ENCODE measurements around the gene PRKX. TPM values are rescaled to one million over a fixed set of nuclear protein-coding genes. Genes with fewer than 3 reads are reported as not detected.

PRKX gene
- total RNA-seq, 1 donor from 2014 or later = 49.0 TPM

- TF ChIP-seq, protein P1, sequence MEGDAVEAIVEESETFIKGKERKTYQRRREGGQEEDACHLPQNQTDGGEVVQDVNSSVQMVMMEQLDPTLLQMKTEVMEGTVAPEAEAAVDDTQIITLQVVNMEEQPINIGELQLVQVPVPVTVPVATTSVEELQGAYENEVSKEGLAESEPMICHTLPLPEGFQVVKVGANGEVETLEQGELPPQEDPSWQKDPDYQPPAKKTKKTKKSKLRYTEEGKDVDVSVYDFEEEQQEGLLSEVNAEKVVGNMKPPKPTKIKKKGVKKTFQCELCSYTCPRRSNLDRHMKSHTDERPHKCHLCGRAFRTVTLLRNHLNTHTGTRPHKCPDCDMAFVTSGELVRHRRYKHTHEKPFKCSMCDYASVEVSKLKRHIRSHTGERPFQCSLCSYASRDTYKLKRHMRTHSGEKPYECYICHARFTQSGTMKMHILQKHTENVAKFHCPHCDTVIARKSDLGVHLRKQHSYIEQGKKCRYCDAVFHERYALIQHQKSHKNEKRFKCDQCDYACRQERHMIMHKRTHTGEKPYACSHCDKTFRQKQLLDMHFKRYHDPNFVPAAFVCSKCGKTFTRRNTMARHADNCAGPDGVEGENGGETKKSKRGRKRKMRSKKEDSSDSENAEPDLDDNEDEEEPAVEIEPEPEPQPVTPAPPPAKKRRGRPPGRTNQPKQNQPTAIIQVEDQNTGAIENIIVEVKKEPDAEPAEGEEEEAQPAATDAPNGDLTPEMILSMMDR (IDR thresholded peaks at IDR 0.05; ENCODE audit: insufficient read depth, low read length, severe bottlenecking) = no peak
- no peak for FAIRE-seq
- DNase-seq (ENCODE audit: low read depth) = no peak
Observed at GRCh38 chrX:3592184-3592583, 121.3 kb downstream of the PRKX start.

DNA sequence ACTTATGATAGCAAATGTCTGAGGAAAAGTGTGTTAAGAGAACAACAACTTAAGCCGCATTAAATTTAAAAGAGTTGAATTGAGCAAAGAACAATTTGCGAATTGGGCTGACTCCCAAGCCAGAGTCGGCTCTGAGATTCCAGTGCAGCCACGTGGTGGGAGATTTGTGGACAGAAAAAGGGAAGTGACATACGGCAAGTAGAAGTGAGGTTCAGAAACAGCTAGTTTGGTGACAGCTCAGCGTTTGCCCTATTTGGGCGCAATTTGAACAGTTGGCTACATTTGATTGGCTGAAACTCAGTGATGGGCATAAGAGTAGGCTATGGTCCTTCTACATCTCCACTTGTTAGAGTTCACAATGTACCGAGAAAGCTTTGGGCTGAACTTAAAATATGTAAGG, 124.0 kb downstream of the PRKX start:
- FAIRE-seq = no peak
- no peak for DNase-seq (ENCODE audit: low read depth)
- Histone ChIP-seq H3K4me3 (ENCODE audit: low read depth, low read length) (no peak overlapping the region), H3K27me3 (ENCODE audit: control insufficient read depth, insufficient read depth, low read length) (no peaks in the 10 kb centered on the region), H3K36me3 (ENCODE audit: control insufficient read depth, insufficient read depth, low read length) (no peaks in the 10 kb centered on the region)
- TF ChIP-seq, protein P1 (IDR thresholded peaks at IDR 0.05; ENCODE audit: insufficient read depth, low read length, severe bottlenecking) = no peak

More at GRCh38 chrX:3592184-3592583, 121.3 kb downstream of the PRKX start:
- Histone ChIP-seq H3K4me3 (ENCODE audit: low read depth, low read length) (no peak overlapping the region), H3K27me3 (ENCODE audit: control insufficient read depth, insufficient read depth, low read length) (no peaks in the 10 kb centered on the region), H3K36me3 (ENCODE audit: control insufficient read depth, insufficient read depth, low read length) (no peaks in the 10 kb centered on the region)

- Histone ChIP-seq H3K27me3 (ENCODE audit: control insufficient read depth, insufficient read depth, low read length) (no peaks in the 10 kb centered on the region), H3K36me3 (ENCODE audit: control insufficient read depth, insufficient read depth, low read length) (no peaks in the 10 kb centered on the region), H3K4me3 (ENCODE audit: low read depth, low read length) (no peak overlapping the region)
- TF ChIP-seq, protein P1 (IDR thresholded peaks at IDR 0.05; ENCODE audit: insufficient read depth, low read length, severe bottlenecking) = no peak
- no peak for DNase-seq (ENCODE audit: low read depth)
- FAIRE-seq = no peak
Observed at GRCh38 chrX:3585719-3586118, 127.7 kb downstream of the PRKX start.

DNA sequence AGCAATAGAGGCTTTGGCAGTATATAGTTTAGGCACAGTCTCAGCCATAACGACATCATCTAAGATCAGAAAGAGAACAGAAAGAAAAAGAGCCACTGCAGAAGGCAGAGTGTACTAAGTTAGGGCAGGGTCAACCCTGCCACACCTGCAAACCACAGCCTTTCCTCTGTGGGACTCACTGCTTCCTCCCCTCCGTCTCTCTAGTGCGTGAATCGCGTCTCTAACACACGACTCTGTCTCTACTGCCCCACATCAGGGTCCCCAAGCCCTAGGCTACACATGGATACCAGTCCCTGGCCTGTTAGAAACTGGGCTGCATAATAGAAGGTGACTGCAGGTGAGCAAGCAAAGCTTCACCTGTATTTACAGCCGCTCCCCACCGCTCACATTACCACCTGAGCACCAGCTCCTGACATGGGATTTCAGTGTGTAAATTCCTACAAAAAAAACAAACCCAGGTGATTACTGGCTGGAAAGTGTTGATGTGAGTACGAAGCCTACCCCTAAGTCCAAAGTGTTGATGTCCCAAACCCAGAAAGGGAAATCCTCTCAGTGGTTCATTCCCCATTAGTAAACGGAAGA, 128.9 kb downstream of the PRKX start:
- DNase-seq (ENCODE audit: low read depth) (no peak), FAIRE-seq (no peak)
- TF ChIP-seq, protein P1 (IDR thresholded peaks at IDR 0.05; ENCODE audit: insufficient read depth, low read length, severe bottlenecking) = no peak

DNA sequence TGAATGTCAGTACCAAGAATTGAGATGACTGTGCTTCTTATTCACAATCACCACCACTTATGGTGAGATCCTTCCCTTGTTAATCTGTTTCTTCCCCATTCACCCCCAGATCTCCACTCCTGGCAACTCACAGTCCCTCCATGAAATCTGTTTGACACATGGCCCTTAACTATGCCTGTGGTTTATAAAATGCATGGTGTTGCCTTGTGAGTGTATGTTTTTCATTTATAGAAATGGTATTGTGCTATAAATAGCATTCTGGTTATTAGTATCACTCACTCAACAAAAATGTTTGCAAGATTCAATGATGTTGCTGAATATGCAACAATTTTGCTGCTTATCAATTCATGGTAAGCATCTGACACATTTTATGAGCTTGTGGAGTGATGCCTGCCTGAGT, 131.0 kb downstream of the PRKX start:
- H3K4me3 ChIP-seq (ENCODE audit: low read depth, low read length) = no peak overlapping the region
- no peaks in the 10 kb centered on the region for H3K27me3 ChIP-seq (ENCODE audit: control insufficient read depth, insufficient read depth, low read length)
- FAIRE-seq (no peak), DNase-seq (ENCODE audit: low read depth) (no peak)
- no peaks in the 10 kb centered on the region for H3K36me3 ChIP-seq (ENCODE audit: control insufficient read depth, insufficient read depth, low read length)
- TF ChIP-seq, protein P1 (IDR thresholded peaks at IDR 0.05; ENCODE audit: insufficient read depth, low read length, severe bottlenecking) = no peak

More for the DNA sequence above, 128.9 kb downstream of the PRKX start:
- Histone ChIP-seq H3K4me3 (ENCODE audit: low read depth, low read length) (no peak overlapping the region), H3K27me3 (ENCODE audit: control insufficient read depth, insufficient read depth, low read length) (no peaks in the 10 kb centered on the region), H3K36me3 (ENCODE audit: control insufficient read depth, insufficient read depth, low read length) (no peaks in the 10 kb centered on the region)

- H3K4me3 ChIP-seq (ENCODE audit: low read depth, low read length) = no peak overlapping the region
- DNase-seq (ENCODE audit: low read depth) (no peak), FAIRE-seq (no peak)
- H3K36me3 ChIP-seq (ENCODE audit: control insufficient read depth, insufficient read depth, low read length) = no peaks in the 10 kb centered on the region
- TF ChIP-seq, protein P1 (IDR thresholded peaks at IDR 0.05; ENCODE audit: insufficient read depth, low read length, severe bottlenecking) = no peak
- H3K27me3 ChIP-seq (ENCODE audit: control insufficient read depth, insufficient read depth, low read length) = no peaks in the 10 kb centered on the region
Observed at GRCh38 chrX:3581609-3582108, 131.8 kb downstream of the PRKX start.
